Measurements from ENCODE around the gene FARS2.

The FARS2 gene

DNA sequence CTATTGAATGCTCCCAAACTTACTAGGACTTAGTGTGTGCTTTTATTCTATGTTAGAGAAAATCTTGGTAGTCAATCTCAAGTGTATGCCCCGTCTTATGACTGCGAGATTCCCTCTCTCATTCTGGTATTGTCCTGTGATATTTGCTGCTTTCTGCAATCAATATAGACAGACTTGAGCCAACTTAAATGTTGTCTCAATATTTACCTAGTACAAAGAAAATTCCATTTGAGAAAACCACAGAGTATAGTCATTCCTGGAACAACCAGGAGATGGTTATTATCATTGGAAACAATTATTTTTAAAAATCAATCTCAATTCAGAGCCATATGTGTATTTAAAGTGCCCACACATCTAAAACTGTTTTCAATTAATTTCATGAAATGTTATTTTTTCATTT is 415.4 kb downstream of the FARS2 start:
- Histone ChIP-seq H2BK5ac (ENCODE audit: low read depth, low read length, poor library complexity) (no peak overlapping the region), H3K18ac (ENCODE audit: low read length) (no peak overlapping the region), H2BK12ac (ENCODE audit: low read length) (no peak overlapping the region), H2AFZ (ENCODE audit: insufficient read depth, low read length, poor library complexity) (no peak overlapping the region), H3K79me1 (ENCODE audit: low read length) (no peaks in the 10 kb centered on the region), H3K9ac (ENCODE audit: low read length) (no peak overlapping the region), H3K23ac (ENCODE audit: low read length) (no peak overlapping the region), H3K4ac (ENCODE audit: low read depth, low read length) (no peak overlapping the region), H4K8ac (ENCODE audit: low read depth, low read length) (no peak overlapping the region), H3K79me2 (ENCODE audit: control insufficient read depth, insufficient read depth, low read length, poor library complexity) (no peaks in the 10 kb centered on the region), H3K4me3 (ENCODE audit: low read depth, low read length) (no peak overlapping the region), H4K91ac (ENCODE audit: low read depth, low read length) (no peak overlapping the region), H3K14ac (ENCODE audit: low read length) (no peak overlapping the region), H3K9me3 (ENCODE audit: insufficient read depth, low read depth, low read length) (no peaks in the 10 kb centered on the region), H3K27me3 (ENCODE audit: insufficient read depth, low read length) (no peaks in the 10 kb centered on the region), H2BK120ac (ENCODE audit: insufficient read depth, low read length, poor library complexity) (no peak overlapping the region), H4K12ac (ENCODE audit: low read depth, low read length) (no peak overlapping the region), H3K4me1 (ENCODE audit: control insufficient read depth in 1 of 2, insufficient read depth in 2 of 2, low read length in 2 of 2) (no peaks in the 10 kb centered on the region), H3K36me3 (ENCODE audit: control insufficient read depth in 1 of 2, insufficient read depth in 2 of 2, low read length in 2 of 2) (no peaks in the 10 kb centered on the region), H2AK5ac (ENCODE audit: low read length) (no peak overlapping the region), H3K27ac (ENCODE audit: low read depth, low read length) (no peak overlapping the region), H3K4me2 (ENCODE audit: low read length) (no peak overlapping the region)
- no peak for DNase-seq
- no CpG with 5 or more reads among the region's 2 CpGs for WGBS (ENCODE audit: extremely low coverage, insufficient coverage, insufficient read length)

DNA sequence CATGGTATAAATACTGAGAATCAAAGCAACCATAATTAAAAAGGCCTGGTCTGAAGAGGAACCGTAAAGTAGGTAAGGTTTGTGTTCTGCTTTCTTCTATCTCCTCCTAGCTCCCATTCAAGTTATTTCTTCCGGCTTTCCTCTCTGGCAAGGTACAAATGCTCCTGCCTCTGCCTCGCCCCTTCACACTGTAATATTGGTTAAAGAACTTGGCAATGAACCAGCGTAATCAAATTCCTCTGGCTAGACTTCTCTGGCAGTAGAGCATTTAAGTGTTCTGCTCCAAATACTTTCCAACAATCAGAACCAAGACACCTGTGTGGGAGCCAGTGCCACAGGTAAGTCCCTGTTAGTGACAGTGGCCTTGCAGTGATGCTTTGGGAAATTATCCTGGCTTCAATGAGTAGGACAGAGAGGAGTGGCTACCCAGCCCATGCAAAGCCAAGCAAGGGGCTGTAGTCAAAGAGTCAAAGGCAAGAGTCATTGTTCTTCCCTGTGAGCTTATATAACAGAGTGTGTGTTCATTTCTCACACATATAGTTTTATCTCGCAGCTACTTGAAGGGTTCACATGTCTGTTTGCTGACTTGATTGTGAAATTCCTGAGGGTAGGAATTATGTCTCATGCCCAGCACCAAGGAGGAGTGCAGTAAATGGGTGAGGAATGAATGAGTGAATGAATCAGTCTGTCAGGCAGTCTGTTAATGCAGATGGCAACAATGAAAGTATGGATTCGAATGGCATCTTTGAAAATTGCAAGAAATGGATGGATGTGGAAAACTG is 416.1 kb downstream of the FARS2 start:
- H3K27me3 ChIP-seq (ENCODE audit: insufficient read depth, low read length) = no peaks in the 10 kb centered on the region
- no peak overlapping the region for H2AFZ ChIP-seq (ENCODE audit: insufficient read depth, low read length, poor library complexity)
- no peak overlapping the region for H3K9ac ChIP-seq (ENCODE audit: low read length)
- H2BK5ac ChIP-seq (ENCODE audit: low read depth, low read length, poor library complexity) = no peak overlapping the region
- no peaks in the 10 kb centered on the region for H3K79me1 ChIP-seq (ENCODE audit: low read length)
- no peak overlapping the region for H3K14ac ChIP-seq (ENCODE audit: low read length)
- no peaks in the 10 kb centered on the region for H3K36me3 ChIP-seq (ENCODE audit: control insufficient read depth in 1 of 2, insufficient read depth in 2 of 2, low read length in 2 of 2)
- no peaks in the 10 kb centered on the region for H3K9me3 ChIP-seq (ENCODE audit: insufficient read depth, low read depth, low read length)
- H3K79me2 ChIP-seq (ENCODE audit: control insufficient read depth, insufficient read depth, low read length, poor library complexity) = no peaks in the 10 kb centered on the region
- H2AK5ac ChIP-seq (ENCODE audit: low read length) = no peak overlapping the region
- no peak overlapping the region for H3K4me2 ChIP-seq (ENCODE audit: low read length)
- no peak overlapping the region for H4K91ac ChIP-seq (ENCODE audit: low read depth, low read length)
- no peak overlapping the region for H3K18ac ChIP-seq (ENCODE audit: low read length)
- no peak overlapping the region for H2BK120ac ChIP-seq (ENCODE audit: insufficient read depth, low read length, poor library complexity)
- no peak overlapping the region for H3K4ac ChIP-seq (ENCODE audit: low read depth, low read length)
- DNase-seq = no peak
- H4K8ac ChIP-seq (ENCODE audit: low read depth, low read length) = no peak overlapping the region
- no peak overlapping the region for H3K27ac ChIP-seq (ENCODE audit: low read depth, low read length)
- H3K23ac ChIP-seq (ENCODE audit: low read length) = no peak overlapping the region
- H3K4me3 ChIP-seq (ENCODE audit: low read depth, low read length) = no peak overlapping the region
- H3K4me1 ChIP-seq (ENCODE audit: control insufficient read depth in 1 of 2, insufficient read depth in 2 of 2, low read length in 2 of 2) = no peaks in the 10 kb centered on the region
- WGBS (ENCODE audit: extremely low coverage, insufficient coverage, insufficient read length) = no CpG with 5 or more reads among the region's 6 CpGs
- no peak overlapping the region for H4K12ac ChIP-seq (ENCODE audit: low read depth, low read length)
- H2BK12ac ChIP-seq (ENCODE audit: low read length) = no peak overlapping the region

DNA sequence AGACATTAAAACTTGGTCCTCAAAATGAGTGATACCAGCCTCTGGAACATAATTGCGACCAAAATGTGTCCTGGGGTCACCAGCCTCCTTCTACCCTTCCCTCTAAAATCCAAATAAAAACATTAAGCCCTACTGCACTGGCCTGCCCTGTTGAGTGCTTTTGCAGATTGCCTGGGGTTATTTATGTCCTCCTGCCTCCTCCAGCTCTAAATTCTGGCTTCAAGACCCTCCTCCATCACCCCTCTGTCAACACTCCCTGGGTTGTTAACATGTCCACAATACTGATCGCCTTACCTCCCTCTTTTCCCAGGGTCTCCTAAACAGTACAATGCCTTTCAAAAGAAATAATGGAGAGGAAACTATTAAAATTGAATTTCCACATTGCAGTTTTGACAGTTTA is 418.0 kb downstream of the FARS2 start:
- no peak overlapping the region for H2BK5ac ChIP-seq (ENCODE audit: low read depth, low read length, poor library complexity)
- no peak overlapping the region for H3K4me2 ChIP-seq (ENCODE audit: low read length)
- no peak overlapping the region for H3K4ac ChIP-seq (ENCODE audit: low read depth, low read length)
- H3K27me3 ChIP-seq (ENCODE audit: insufficient read depth, low read length) = no peaks in the 10 kb centered on the region
- no peak overlapping the region for H2BK120ac ChIP-seq (ENCODE audit: insufficient read depth, low read length, poor library complexity)
- no peak overlapping the region for H3K27ac ChIP-seq (ENCODE audit: low read depth, low read length)
- no peaks in the 10 kb centered on the region for H3K9me3 ChIP-seq (ENCODE audit: insufficient read depth, low read depth, low read length)
- no peaks in the 10 kb centered on the region for H3K79me1 ChIP-seq (ENCODE audit: low read length)
- H2BK12ac ChIP-seq (ENCODE audit: low read length) = no peak overlapping the region
- no peak overlapping the region for H2AK5ac ChIP-seq (ENCODE audit: low read length)
- H3K23ac ChIP-seq (ENCODE audit: low read length) = no peak overlapping the region
- no peak overlapping the region for H4K8ac ChIP-seq (ENCODE audit: low read depth, low read length)
- DNase-seq = no peak
- H3K4me1 ChIP-seq (ENCODE audit: control insufficient read depth in 1 of 2, insufficient read depth in 2 of 2, low read length in 2 of 2) = no peaks in the 10 kb centered on the region
- H4K12ac ChIP-seq (ENCODE audit: low read depth, low read length) = no peak overlapping the region
- no peak overlapping the region for H3K4me3 ChIP-seq (ENCODE audit: low read depth, low read length)
- no peak overlapping the region for H3K18ac ChIP-seq (ENCODE audit: low read length)
- H3K9ac ChIP-seq (ENCODE audit: low read length) = no peak overlapping the region
- no peaks in the 10 kb centered on the region for H3K36me3 ChIP-seq (ENCODE audit: control insufficient read depth in 1 of 2, insufficient read depth in 2 of 2, low read length in 2 of 2)
- no peak overlapping the region for H3K14ac ChIP-seq (ENCODE audit: low read length)
- no CpG with 5 or more reads among the region's 2 CpGs for WGBS (ENCODE audit: extremely low coverage, insufficient coverage, insufficient read length)
- no peak overlapping the region for H2AFZ ChIP-seq (ENCODE audit: insufficient read depth, low read length, poor library complexity)
- H3K79me2 ChIP-seq (ENCODE audit: control insufficient read depth, insufficient read depth, low read length, poor library complexity) = no peaks in the 10 kb centered on the region
- no peak overlapping the region for H4K91ac ChIP-seq (ENCODE audit: low read depth, low read length)

DNA sequence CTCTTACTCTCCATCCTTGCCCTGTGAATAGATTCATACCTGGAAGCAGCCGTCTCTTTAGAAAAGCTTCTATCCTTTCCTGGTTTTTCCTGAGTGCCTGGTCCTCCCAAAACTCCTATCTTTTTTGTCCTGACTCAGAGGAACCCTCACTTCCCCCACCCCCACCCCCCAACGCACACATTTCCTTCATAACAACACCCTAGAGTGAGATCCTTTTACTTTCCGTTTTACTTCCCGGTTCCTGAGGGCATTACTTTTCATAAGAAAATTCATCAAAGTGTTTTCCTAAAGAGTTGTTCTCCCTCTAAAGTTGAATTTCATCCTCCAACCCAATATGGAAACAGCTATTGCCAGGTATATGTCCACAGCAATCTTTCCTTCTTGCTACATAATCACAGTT is 418.4 kb downstream of the FARS2 start:
- H2AFZ ChIP-seq (ENCODE audit: insufficient read depth, low read length, poor library complexity) = no peak overlapping the region
- H3K23ac ChIP-seq (ENCODE audit: low read length) = no peak overlapping the region
- H2BK12ac ChIP-seq (ENCODE audit: low read length) = no peak overlapping the region
- no peaks in the 10 kb centered on the region for H3K9me3 ChIP-seq (ENCODE audit: insufficient read depth, low read depth, low read length)
- H3K18ac ChIP-seq (ENCODE audit: low read length) = no peak overlapping the region
- no peak overlapping the region for H2AK5ac ChIP-seq (ENCODE audit: low read length)
- no peak overlapping the region for H4K12ac ChIP-seq (ENCODE audit: low read depth, low read length)
- no peak overlapping the region for H3K14ac ChIP-seq (ENCODE audit: low read length)
- H4K91ac ChIP-seq (ENCODE audit: low read depth, low read length) = no peak overlapping the region
- H3K4me2 ChIP-seq (ENCODE audit: low read length) = no peak overlapping the region
- no peaks in the 10 kb centered on the region for H3K4me1 ChIP-seq (ENCODE audit: control insufficient read depth in 1 of 2, insufficient read depth in 2 of 2, low read length in 2 of 2)
- WGBS (ENCODE audit: extremely low coverage, insufficient coverage, insufficient read length) = no CpG with 5 or more reads among the region's 4 CpGs
- H3K79me2 ChIP-seq (ENCODE audit: control insufficient read depth, insufficient read depth, low read length, poor library complexity) = no peaks in the 10 kb centered on the region
- no peak for DNase-seq
- H2BK5ac ChIP-seq (ENCODE audit: low read depth, low read length, poor library complexity) = no peak overlapping the region
- H3K4me3 ChIP-seq (ENCODE audit: low read depth, low read length) = no peak overlapping the region
- no peaks in the 10 kb centered on the region for H3K27me3 ChIP-seq (ENCODE audit: insufficient read depth, low read length)
- H3K9ac ChIP-seq (ENCODE audit: low read length) = no peak overlapping the region
- H3K4ac ChIP-seq (ENCODE audit: low read depth, low read length) = no peak overlapping the region
- no peaks in the 10 kb centered on the region for H3K79me1 ChIP-seq (ENCODE audit: low read length)
- H4K8ac ChIP-seq (ENCODE audit: low read depth, low read length) = no peak overlapping the region
- no peak overlapping the region for H3K27ac ChIP-seq (ENCODE audit: low read depth, low read length)
- H3K36me3 ChIP-seq (ENCODE audit: control insufficient read depth in 1 of 2, insufficient read depth in 2 of 2, low read length in 2 of 2) = no peaks in the 10 kb centered on the region
- no peak overlapping the region for H2BK120ac ChIP-seq (ENCODE audit: insufficient read depth, low read length, poor library complexity)
